ENCODE data around the gene SMARCB1.
"Not testable (repeated sequence)": the region's sequence is repeated elsewhere in the genome, so short reads cannot be mapped to it uniquely, and the experiment has no call there.

The SMARCB1 gene

GRCh38 chr22:23864499-23865154, 77.9 kb downstream of the SMARCB1 start:
- H4K91ac ChIP-seq (ENCODE audit: low read depth, low read length, poor library complexity); H3K9me3 ChIP-seq (replicated peaks in 1 of 2; ENCODE audit: control insufficient read depth in 2 of 2, insufficient read depth in 1 of 2, low read depth in 1 of 2, low read length in 2 of 2); H3K4me1 ChIP-seq (ENCODE audit: control insufficient read depth in 2 of 2, insufficient read depth in 1 of 2, low read depth in 1 of 2, low read length in 2 of 2); H2AK5ac ChIP-seq (ENCODE audit: low read depth, low read length); H3K4me2 ChIP-seq (ENCODE audit: insufficient read depth, low read length, poor library complexity, severe bottlenecking); H2BK5ac ChIP-seq (ENCODE audit: low read length); H3K27me3 ChIP-seq (ENCODE audit: control insufficient read depth in 3 of 3, insufficient read depth in 3 of 3, low read depth in 1 of 3, low read length in 3 of 3); H2BK15ac ChIP-seq (ENCODE audit: low read length); H3K23ac ChIP-seq (ENCODE audit: low read depth, low read length, poor library complexity); H2BK12ac ChIP-seq (ENCODE audit: low read length); H2BK120ac ChIP-seq (ENCODE audit: low read depth, low read length); H4K8ac ChIP-seq (ENCODE audit: low read depth, low read length); H3K27ac ChIP-seq (replicated peaks; ENCODE audit: low read length); H3K4me3 ChIP-seq (ENCODE audit: low read length in 2 of 2); H3K14ac ChIP-seq (ENCODE audit: low read length); DNase-seq (ENCODE audit: low spot score); H3K79me1 ChIP-seq (ENCODE audit: low read depth, low read length); H3K4ac ChIP-seq (ENCODE audit: low read length); H3K18ac ChIP-seq (ENCODE audit: low read length); H3K9ac ChIP-seq (ENCODE audit: low read depth, low read length, poor library complexity); H2AFZ ChIP-seq (ENCODE audit: low read length): not testable (repeated sequence)
- H3K36me3 ChIP-seq (replicated peaks in 1 of 2; ENCODE audit: control insufficient read depth in 2 of 2, insufficient read depth in 2 of 2, low read length in 2 of 2), result peaks cover 4 to 48% of the 10 kb centered on the region in 2 donors
- no CpG with 5 or more reads among the region's 11 CpGs for WGBS, 2 donors (ENCODE audit: extremely low coverage in 2 of 2, insufficient read length in 2 of 2, insufficient replicate concordance in 1 of 2)

- no peak overlapping the region for H3K4ac ChIP-seq (ENCODE audit: low read length)
- H3K4me1 ChIP-seq (ENCODE audit: control insufficient read depth in 2 of 2, insufficient read depth in 1 of 2, low read depth in 1 of 2, low read length in 2 of 2), result no peaks in the 10 kb centered on the region
- H4K91ac ChIP-seq (ENCODE audit: low read depth, low read length, poor library complexity), result no peak overlapping the region
- H3K18ac ChIP-seq (ENCODE audit: low read length), result no peak overlapping the region
- no peak overlapping the region for H3K23ac ChIP-seq (ENCODE audit: low read depth, low read length, poor library complexity)
- H3K36me3 ChIP-seq (replicated peaks in 1 of 2; ENCODE audit: control insufficient read depth in 2 of 2, insufficient read depth in 2 of 2, low read length in 2 of 2), result peaks cover 5 to 60% of the 10 kb centered on the region in 2 donors
- no peak overlapping the region for H2AK5ac ChIP-seq (ENCODE audit: low read depth, low read length)
- H2BK5ac ChIP-seq (ENCODE audit: low read length), result no peak overlapping the region
- H3K4me3 ChIP-seq (ENCODE audit: low read length in 2 of 2), result peak overlapping the region in 1 of 2 donors; percentile 14
- no CpG with 5 or more reads among the region's 4 CpGs for WGBS, 2 donors (ENCODE audit: extremely low coverage in 2 of 2, insufficient read length in 2 of 2, insufficient replicate concordance in 1 of 2)
- H3K4me2 ChIP-seq (ENCODE audit: insufficient read depth, low read length, poor library complexity, severe bottlenecking), result no peak overlapping the region
- no peaks in the 10 kb centered on the region for H3K79me1 ChIP-seq (ENCODE audit: low read depth, low read length)
- peaks cover 2 to 4% of the 10 kb centered on the region in 2 donors for H3K9me3 ChIP-seq (replicated peaks in 1 of 2; ENCODE audit: control insufficient read depth in 2 of 2, insufficient read depth in 1 of 2, low read depth in 1 of 2, low read length in 2 of 2)
- H3K9ac ChIP-seq (ENCODE audit: low read depth, low read length, poor library complexity), result no peak overlapping the region
- no peaks in the 10 kb centered on the region for H3K27me3 ChIP-seq (ENCODE audit: control insufficient read depth in 3 of 3, insufficient read depth in 3 of 3, low read depth in 1 of 3, low read length in 3 of 3)
- no peak overlapping the region for H3K14ac ChIP-seq (ENCODE audit: low read length)
- H2AFZ ChIP-seq (ENCODE audit: low read length), result no peak overlapping the region
- H2BK12ac ChIP-seq (ENCODE audit: low read length), result no peak overlapping the region
- H2BK15ac ChIP-seq (ENCODE audit: low read length), result no peak overlapping the region
- no peak overlapping the region for H3K27ac ChIP-seq (replicated peaks; ENCODE audit: low read length)
- no peak overlapping the region for H2BK120ac ChIP-seq (ENCODE audit: low read depth, low read length)
- H4K8ac ChIP-seq (ENCODE audit: low read depth, low read length), result no peak overlapping the region
- DNase-seq (ENCODE audit: low spot score), result no peak
These were observed 81.8 kb downstream of the SMARCB1 start for GRCh38 chr22:23868580-23868979.

- H2BK5ac ChIP-seq (ENCODE audit: low read length), result no peak overlapping the region
- WGBS, 2 donors (ENCODE audit: extremely low coverage in 2 of 2, insufficient read length in 2 of 2, insufficient replicate concordance in 1 of 2), result no CpG with 5 or more reads among the region's 4 CpGs
These were observed 88.1 kb downstream of the SMARCB1 start for GRCh38 chr22:23874871-23875270.

GRCh38 chr22:23875801-23876200, 89.0 kb downstream of the SMARCB1 start:
- no peak overlapping the region for H2AK5ac ChIP-seq (ENCODE audit: low read depth, low read length)

More at GRCh38 chr22:23874871-23875270, 88.1 kb downstream of the SMARCB1 start:
- H3K27ac ChIP-seq (replicated peaks; ENCODE audit: low read length), result no peak overlapping the region
- H2AFZ ChIP-seq (ENCODE audit: low read length), result no peak overlapping the region
- no peak overlapping the region for H2BK120ac ChIP-seq (ENCODE audit: low read depth, low read length)
- no peak overlapping the region for H3K18ac ChIP-seq (ENCODE audit: low read length)
- no peak overlapping the region for H3K4ac ChIP-seq (ENCODE audit: low read length)
- H3K9ac ChIP-seq (ENCODE audit: low read depth, low read length, poor library complexity), result no peak overlapping the region
- no peak overlapping the region for H4K8ac ChIP-seq (ENCODE audit: low read depth, low read length)
- no peak overlapping the region for H2BK12ac ChIP-seq (ENCODE audit: low read length)
- H3K4me1 ChIP-seq (ENCODE audit: control insufficient read depth in 2 of 2, insufficient read depth in 1 of 2, low read depth in 1 of 2, low read length in 2 of 2), result peaks cover 0 to 6% of the 10 kb centered on the region in 2 donors
- H3K14ac ChIP-seq (ENCODE audit: low read length), result no peak overlapping the region
- no peak overlapping the region for H3K4me2 ChIP-seq (ENCODE audit: insufficient read depth, low read length, poor library complexity, severe bottlenecking)
- H3K27me3 ChIP-seq (ENCODE audit: control insufficient read depth in 3 of 3, insufficient read depth in 3 of 3, low read depth in 1 of 3, low read length in 3 of 3), result no peaks in the 10 kb centered on the region
- H4K91ac ChIP-seq (ENCODE audit: low read depth, low read length, poor library complexity), result no peak overlapping the region
- H3K9me3 ChIP-seq (replicated peaks in 1 of 2; ENCODE audit: control insufficient read depth in 2 of 2, insufficient read depth in 1 of 2, low read depth in 1 of 2, low read length in 2 of 2), result no peaks in the 10 kb centered on the region
- DNase-seq (ENCODE audit: low spot score), result no peak
- no peak overlapping the region for H3K23ac ChIP-seq (ENCODE audit: low read depth, low read length, poor library complexity)
- no peak overlapping the region for H2BK15ac ChIP-seq (ENCODE audit: low read length)
- H3K79me1 ChIP-seq (ENCODE audit: low read depth, low read length), result no peaks in the 10 kb centered on the region
- H3K4me3 ChIP-seq (ENCODE audit: low read length in 2 of 2), result no peak overlapping the region
- peaks cover 0 to 71% of the 10 kb centered on the region in 2 donors for H3K36me3 ChIP-seq (replicated peaks in 1 of 2; ENCODE audit: control insufficient read depth in 2 of 2, insufficient read depth in 2 of 2, low read length in 2 of 2)
- no peak overlapping the region for H2AK5ac ChIP-seq (ENCODE audit: low read depth, low read length)

More at GRCh38 chr22:23875801-23876200, 89.0 kb downstream of the SMARCB1 start:
- peaks cover 0 to 69% of the 10 kb centered on the region in 2 donors for H3K36me3 ChIP-seq (replicated peaks in 1 of 2; ENCODE audit: control insufficient read depth in 2 of 2, insufficient read depth in 2 of 2, low read length in 2 of 2)
- no peak overlapping the region for H4K8ac ChIP-seq (ENCODE audit: low read depth, low read length)
- H3K9ac ChIP-seq (ENCODE audit: low read depth, low read length, poor library complexity), result no peak overlapping the region
- no peak for DNase-seq (ENCODE audit: low spot score)
- no peak overlapping the region for H3K23ac ChIP-seq (ENCODE audit: low read depth, low read length, poor library complexity)
- no peak overlapping the region for H3K4me3 ChIP-seq (ENCODE audit: low read length in 2 of 2)
- no peaks in the 10 kb centered on the region for H3K27me3 ChIP-seq (ENCODE audit: control insufficient read depth in 3 of 3, insufficient read depth in 3 of 3, low read depth in 1 of 3, low read length in 3 of 3)
- H2BK12ac ChIP-seq (ENCODE audit: low read length), result no peak overlapping the region
- no peaks in the 10 kb centered on the region for H3K79me1 ChIP-seq (ENCODE audit: low read depth, low read length)
- no peaks in the 10 kb centered on the region for H3K9me3 ChIP-seq (replicated peaks in 1 of 2; ENCODE audit: control insufficient read depth in 2 of 2, insufficient read depth in 1 of 2, low read depth in 1 of 2, low read length in 2 of 2)
- no peak overlapping the region for H3K18ac ChIP-seq (ENCODE audit: low read length)
- H3K4me2 ChIP-seq (ENCODE audit: insufficient read depth, low read length, poor library complexity, severe bottlenecking), result no peak overlapping the region
- H3K14ac ChIP-seq (ENCODE audit: low read length), result no peak overlapping the region
- no peak overlapping the region for H2BK15ac ChIP-seq (ENCODE audit: low read length)
- H3K27ac ChIP-seq (replicated peaks; ENCODE audit: low read length), result no peak overlapping the region
- no peak overlapping the region for H4K91ac ChIP-seq (ENCODE audit: low read depth, low read length, poor library complexity)
- no peak overlapping the region for H2BK5ac ChIP-seq (ENCODE audit: low read length)
- no peak overlapping the region for H2BK120ac ChIP-seq (ENCODE audit: low read depth, low read length)
- WGBS, 2 donors (ENCODE audit: extremely low coverage in 2 of 2, insufficient read length in 2 of 2, insufficient replicate concordance in 1 of 2), result no CpG with 5 or more reads among the region's 2 CpGs
- H3K4ac ChIP-seq (ENCODE audit: low read length), result no peak overlapping the region
- peaks cover 0 to 6% of the 10 kb centered on the region in 2 donors for H3K4me1 ChIP-seq (ENCODE audit: control insufficient read depth in 2 of 2, insufficient read depth in 1 of 2, low read depth in 1 of 2, low read length in 2 of 2)
- H2AFZ ChIP-seq (ENCODE audit: low read length), result no peak overlapping the region
